RWPE1 (cell line): ENCODE data around the gene GTF3C2.
A peak's percentile ranks its signal among the peaks of the same experiment; 100 is the strongest.
"Not testable (repeated sequence)": the region's sequence is repeated elsewhere in the genome, so short reads cannot be mapped to it uniquely, and the experiment has no call there.

Experiments
- CTCF ChIA-PET: fragments of 350-600 bp; sonication (Branson Sonifier 250); formaldehyde crosslinking; extraction: SDS; loops from one replicate; lab custom pipeline; 2021; lab: Yijun Ruan, JAX
- POLR2A ChIA-PET: fragments of 400-600 bp; formaldehyde crosslinking; extraction: SDS; loops from one replicate; lab custom pipeline; 2020; ENCODE audit warnings: antibody characterized with exemption; ENCODE audit not compliant: low non-redundant PET; lab: Yijun Ruan, JAX
- DNase-seq: peaks from one replicate; pipeline ENCODE4 v3.0.0; 2012; ENCODE audit warnings: low spot score
- H3K27ac ChIP-seq: fragments of 450-650 bp; 2 replicates; pipeline ENCODE4 v1.5.1; 2017
- CTCF ChIP-seq: fragments of 450-650 bp; conservative IDR thresholded peaks from 2 replicates; pipeline ENCODE4 v1.5.1; 2017; ENCODE audit warnings: low read depth, mild to moderate bottlenecking

Gene GTF3C2

DNA sequence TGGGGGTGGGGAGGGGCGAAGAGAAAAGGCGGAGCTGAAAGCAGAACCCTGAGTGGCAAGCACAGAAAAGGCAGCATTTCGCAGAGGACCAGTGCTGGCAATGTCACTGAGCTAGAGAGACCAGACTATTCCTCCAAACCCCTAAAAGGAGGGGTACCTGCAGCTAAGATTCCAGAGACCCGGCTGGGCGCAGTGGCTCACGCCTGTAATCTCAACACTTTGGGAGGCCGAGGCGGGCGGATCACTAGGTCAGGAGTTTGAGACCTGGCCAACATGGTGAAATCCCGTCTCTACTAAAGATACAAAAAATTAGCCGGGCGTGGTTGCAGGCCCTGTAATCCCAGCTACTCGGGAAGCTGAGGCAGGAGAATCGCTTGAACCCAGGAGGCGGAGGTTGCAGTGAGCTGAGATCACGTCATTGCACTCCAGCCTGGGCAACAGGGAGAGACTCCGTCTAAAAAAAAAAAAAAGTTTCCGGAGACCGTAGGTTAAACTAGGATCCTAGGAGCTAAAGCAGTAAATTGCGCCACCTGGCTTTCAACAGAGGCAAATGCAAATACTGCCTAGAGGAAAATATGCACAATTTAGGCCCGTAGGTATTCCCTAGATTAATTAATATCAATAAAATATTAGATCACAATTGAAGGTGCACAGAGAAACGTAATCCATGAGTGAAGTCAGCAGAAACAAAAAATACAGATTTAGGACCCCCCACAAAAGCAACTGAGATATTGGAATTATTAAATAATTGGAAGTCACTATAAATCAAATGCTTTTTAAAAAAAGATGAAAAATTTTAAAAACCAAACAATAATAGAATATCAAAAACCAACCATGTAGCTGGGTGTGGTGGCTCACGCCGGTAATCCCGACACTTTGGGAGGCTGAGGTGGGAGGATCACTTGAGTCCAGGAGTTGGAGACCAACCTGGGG, 53.2 kb downstream of the GTF3C2 start:
- ChIA-PET CTCF (interaction anchor here (0.6 to 2.1 kb wide), 21 partner anchors 8 to 343 kb away, joined by 3 to 36 read pairs (median 4); partner anchors contain the start of genes EMILIN1 and SLC30A3), POLR2A (no interaction called here)
- peak; percentile 72 for DNase-seq
- H3K27ac ChIP-seq: peak overlapping the region; percentile 31; the same call in 1 of the 2 replicates
- TF ChIP-seq CTCF: peak; percentile 89

- DNase-seq, POLR2A ChIA-PET, H3K27ac ChIP-seq: not testable (repeated sequence)
- CTCF ChIA-PET: interaction anchor here (0.6 kb wide), 1 partner anchor 149 kb away, joined by 3 read pairs; no protein-coding TSS in a partner anchor
These were observed 56.0 kb downstream of the GTF3C2 start for GRCh38 chr2:27300606-27301005.

DNA sequence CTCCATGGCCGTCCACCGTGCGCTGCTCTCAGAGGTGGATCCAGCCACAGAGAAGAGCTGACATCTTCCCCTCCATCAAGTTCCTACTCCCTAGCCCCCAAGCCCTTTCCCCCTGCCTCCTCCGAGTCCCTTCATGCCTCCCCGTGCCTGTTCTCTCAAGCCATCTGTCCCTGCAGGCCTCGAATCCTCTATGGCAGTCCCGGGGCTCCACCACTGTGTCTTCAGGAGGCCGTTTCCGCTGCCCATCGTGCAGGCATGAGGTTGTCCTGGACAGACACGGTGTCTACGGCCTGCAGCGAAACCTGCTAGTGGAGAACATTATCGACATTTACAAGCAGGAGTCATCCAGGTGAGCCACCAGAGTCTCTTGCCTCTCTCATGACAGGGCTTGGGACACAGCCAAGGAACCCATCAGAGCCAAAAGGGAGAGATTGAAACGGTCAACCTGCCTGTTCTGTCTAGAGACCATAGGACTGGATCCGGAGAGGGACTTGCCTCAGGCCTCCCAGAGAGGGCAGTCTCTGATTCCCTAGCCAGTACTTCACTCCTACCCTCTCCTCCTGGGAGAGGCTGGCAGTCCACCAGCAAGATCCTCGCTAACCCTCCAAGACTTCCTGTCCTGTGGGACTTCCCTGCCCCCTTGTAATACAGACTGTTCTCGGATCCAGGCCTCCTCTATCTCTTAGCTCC, 58.0 kb downstream of the GTF3C2 start:
- TF ChIP-seq CTCF: no peak
- no peak for DNase-seq
- H3K27ac ChIP-seq: no peak overlapping the region
- CTCF ChIA-PET: interaction anchor here (0.5 to 1.6 kb wide), 3 partner anchors 10 to 67 kb away, joined by 4 to 6 read pairs (median 5); partner anchors contain the start of gene UCN
- POLR2A ChIA-PET: no interaction called here

GRCh38 chr2:27297195-27297594, 59.4 kb downstream of the GTF3C2 start:
- CTCF ChIA-PET: interaction anchor here (0.7 kb wide), 2 partner anchors 18 to 173 kb away, joined by 3 read pairs; no protein-coding TSS in a partner anchor
- POLR2A ChIA-PET: no interaction called here
- no peak for DNase-seq
- no peak overlapping the region for H3K27ac ChIP-seq
- TF ChIP-seq CTCF: no peak

GRCh38 chr2:27296481-27296880, 60.1 kb downstream of the GTF3C2 start:
- TF ChIP-seq CTCF: no peak
- no peak overlapping the region for H3K27ac ChIP-seq
- no peak for DNase-seq
- ChIA-PET CTCF (interaction anchor here (0.6 kb wide), 1 partner anchor 66 kb away, joined by 3 read pairs; no protein-coding TSS in a partner anchor), POLR2A (no interaction called here)

DNA sequence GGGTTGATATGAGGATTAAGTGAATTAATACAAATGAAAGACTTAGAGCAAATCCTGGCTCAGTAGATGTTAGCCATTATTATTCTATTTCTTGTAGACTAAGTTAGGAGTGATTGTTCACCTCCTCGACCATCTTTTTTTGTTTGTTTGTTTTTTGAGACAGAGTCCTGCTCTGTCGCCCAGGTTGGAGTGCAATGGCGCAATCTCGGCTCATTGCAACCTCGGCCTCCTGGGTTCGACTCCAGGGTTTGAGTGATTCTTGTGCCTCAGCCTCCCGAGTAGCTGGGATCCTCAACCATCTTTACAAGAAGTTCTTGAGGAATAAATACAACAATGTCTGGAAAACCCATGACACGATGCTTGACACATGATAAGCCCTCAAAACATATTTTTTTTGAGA, 61.6 kb downstream of the GTF3C2 start:
- H3K27ac ChIP-seq: no peak overlapping the region
- ChIA-PET CTCF (no interaction called here), POLR2A (no interaction called here)
- no peak for DNase-seq
- TF ChIP-seq CTCF: no peak
